HG02852 (cell line): Measurements from ENCODE around the gene PGA3.
"Not testable (repeated sequence)": the region's sequence is repeated elsewhere in the genome, so short reads cannot be mapped to it uniquely, and the experiment has no call there.

Experiments
- ATAC-seq: cut with Tn5 transposase; IDR thresholded peaks from one replicate; pipeline ENCODE4 v1.9.1; 2021; ENCODE audit warnings: mild to moderate bottlenecking, moderate library complexity; ENCODE audit not compliant: unreplicated experiment

PGA3 gene

GRCh38 chr11:61204502-61205059 is 1.3 kb downstream of the PGA3 start:
- ATAC-seq: not testable (repeated sequence)

DNA sequence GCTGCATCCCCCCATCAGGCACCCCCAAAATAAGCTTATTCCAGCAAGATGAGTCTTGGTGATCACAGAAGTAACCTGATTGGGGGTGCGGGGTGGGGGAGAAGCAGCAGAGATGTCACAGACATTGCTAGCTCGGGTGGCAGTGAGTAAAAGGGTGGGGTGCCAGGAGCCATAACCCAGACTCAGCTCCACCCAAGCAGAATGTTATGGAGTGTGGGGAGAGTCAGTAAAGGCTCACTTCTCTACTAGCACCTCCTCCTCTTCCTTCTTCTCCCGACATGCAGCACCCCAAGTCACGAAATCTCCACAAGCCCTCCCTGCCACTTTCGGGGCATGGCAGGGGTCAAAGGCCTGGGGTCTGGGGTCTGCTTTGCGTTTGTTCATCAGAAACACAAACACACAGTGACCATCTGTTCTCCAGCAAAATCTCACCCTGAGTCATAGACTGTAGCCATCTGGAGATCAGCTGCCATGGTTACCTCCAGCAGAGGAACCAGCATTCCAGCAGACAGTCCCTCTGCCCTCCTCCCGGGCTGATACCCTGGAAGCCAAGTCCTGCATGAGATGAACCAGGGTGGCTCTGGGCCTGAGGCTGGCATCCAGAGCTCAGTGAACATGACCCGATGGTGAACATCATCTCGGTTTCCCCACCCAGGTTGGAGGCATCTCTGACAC is 4.5 kb downstream of the PGA3 start:
- ATAC-seq: not testable (repeated sequence)

- ATAC-seq: not testable (repeated sequence)
These were observed 7.3 kb downstream of the PGA3 start for GRCh38 chr11:61210629-61211028.

- ATAC-seq: not testable (repeated sequence)
These were observed 8.1 kb downstream of the PGA3 start for GRCh38 chr11:61211327-61211952.

- ATAC-seq: not testable (repeated sequence)
These were observed 8.9 kb downstream of the PGA3 start for GRCh38 chr11:61212202-61212601.

DNA sequence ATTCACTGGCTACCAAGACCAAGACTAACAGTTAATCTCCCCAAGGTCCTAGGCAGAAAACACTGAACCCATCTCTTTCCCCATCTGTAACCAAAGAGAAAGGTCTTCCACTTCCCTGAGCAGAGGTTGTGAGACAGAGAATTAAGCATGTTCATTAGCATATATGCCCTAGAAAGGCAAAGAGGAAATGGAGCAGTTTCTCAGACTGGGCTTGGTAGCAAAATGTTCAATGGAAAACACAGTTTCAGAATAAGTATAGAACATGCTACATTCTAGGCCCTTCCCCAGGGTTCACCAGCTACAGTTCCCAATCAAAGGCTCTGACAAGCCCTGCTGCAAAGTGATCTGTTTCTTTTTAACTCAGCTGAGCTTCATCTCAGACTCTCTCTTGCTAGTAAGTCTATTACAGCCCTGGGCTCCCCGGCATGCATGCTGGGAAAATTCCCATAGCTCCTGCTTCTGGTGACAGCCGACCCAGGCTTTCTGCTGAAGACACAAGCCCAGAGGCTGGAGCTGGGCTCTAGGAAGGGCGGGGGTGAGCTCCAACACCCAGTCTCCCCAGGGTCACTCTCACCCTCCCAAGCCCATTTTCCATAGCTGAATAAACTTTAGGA is 10.5 kb downstream of the PGA3 start:
- ATAC-seq: not testable (repeated sequence)

DNA sequence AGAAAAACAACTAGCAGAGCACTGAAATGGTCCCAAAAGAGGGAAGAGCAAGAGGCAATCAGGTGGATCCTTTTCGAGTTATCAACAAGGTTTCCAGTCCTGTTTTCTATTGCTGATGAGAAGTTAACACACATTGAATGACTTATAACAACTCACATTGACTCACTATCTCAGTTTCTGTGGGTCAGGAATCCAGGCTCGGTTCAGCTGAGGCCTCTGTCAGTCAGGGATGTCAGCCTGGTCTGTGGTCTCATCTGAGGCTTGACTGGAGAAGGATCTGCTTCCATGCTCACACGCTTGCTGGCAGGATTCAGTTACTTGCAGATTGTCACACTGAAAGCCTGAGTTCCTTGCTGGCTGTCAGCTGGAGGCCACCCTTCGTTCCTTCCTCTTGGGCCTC is 15.0 kb downstream of the PGA3 start:
- not testable (repeated sequence) for ATAC-seq

GRCh38 chr11:61219016-61219415 is 15.7 kb downstream of the PGA3 start:
- ATAC-seq: not testable (repeated sequence)

GRCh38 chr11:61222047-61222446 is 18.7 kb downstream of the PGA3 start, which contains the start of gene PGA4:
PGA4 (plus strand) TSS chr11:61222347; CDS start chr11:61222401, 54 bp downstream.
- ATAC-seq: not testable (repeated sequence)

DNA sequence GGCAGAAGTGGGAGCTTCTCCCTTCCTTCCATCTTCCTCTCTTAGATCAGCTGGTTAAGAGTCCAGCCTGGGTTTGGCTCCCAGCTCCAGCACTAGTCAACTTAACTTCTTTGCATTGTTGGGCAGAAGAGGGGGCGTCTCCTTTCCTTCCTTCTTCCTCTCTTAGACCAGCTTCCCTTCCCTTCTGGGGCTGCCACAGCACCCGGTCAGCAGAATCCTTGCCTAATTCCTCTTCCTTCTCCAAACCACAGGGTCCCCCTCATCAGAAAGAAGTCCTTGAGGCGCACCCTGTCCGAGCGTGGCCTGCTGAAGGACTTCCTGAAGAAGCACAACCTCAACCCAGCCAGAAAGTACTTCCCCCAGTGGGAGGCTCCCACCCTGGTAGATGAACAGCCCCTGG is 19.4 kb downstream of the PGA3 start:
- not testable (repeated sequence) for ATAC-seq

DNA sequence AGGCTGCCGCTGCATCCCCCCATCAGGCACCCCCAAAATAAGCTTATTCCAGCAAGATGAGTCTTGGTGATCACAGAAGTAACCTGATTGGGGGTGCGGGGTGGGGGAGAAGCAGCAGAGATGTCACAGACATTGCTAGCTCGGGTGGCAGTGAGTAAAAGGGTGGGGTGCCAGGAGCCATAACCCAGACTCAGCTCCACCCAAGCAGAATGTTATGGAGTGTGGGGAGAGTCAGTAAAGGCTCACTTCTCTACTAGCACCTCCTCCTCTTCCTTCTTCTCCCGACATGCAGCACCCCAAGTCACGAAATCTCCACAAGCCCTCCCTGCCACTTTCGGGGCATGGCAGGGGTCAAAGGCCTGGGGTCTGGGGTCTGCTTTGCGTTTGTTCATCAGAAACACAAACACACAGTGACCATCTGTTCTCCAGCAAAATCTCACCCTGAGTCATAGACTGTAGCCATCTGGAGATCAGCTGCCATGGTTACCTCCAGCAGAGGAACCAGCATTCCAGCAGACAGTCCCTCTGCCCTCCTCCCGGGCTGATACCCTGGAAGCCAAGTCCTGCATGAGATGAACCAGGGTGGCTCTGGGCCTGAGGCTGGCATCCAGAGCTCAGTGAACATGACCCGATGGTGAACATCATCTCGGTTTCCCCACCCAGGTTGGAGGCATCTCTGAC is 23.3 kb downstream of the PGA3 start:
- not testable (repeated sequence) for ATAC-seq

- ATAC-seq: not testable (repeated sequence)
These were observed 26.1 kb downstream of the PGA3 start for GRCh38 chr11:61229458-61229857.

- ATAC-seq: not testable (repeated sequence)
These were observed 27.7 kb downstream of the PGA3 start for GRCh38 chr11:61231033-61231432.

- ATAC-seq: not testable (repeated sequence)
These were observed 28.3 kb downstream of the PGA3 start for GRCh38 chr11:61231585-61231984.

GRCh38 chr11:61232548-61233145 is 29.3 kb downstream of the PGA3 start:
- not testable (repeated sequence) for ATAC-seq

- ATAC-seq: not testable (repeated sequence)
These were observed 33.8 kb downstream of the PGA3 start for GRCh38 chr11:61237130-61237529.

- not testable (repeated sequence) for ATAC-seq
These were observed 37.0 kb downstream of the PGA3 start for GRCh38 chr11:61240288-61240687.

- ATAC-seq: not testable (repeated sequence)
These were observed 37.6 kb downstream of the PGA3 start, which contains the start of gene PGA5 for GRCh38 chr11:61240875-61241274. PGA5 (plus strand) TSS chr11:61241175; CDS start chr11:61241227, 52 bp downstream.

DNA sequence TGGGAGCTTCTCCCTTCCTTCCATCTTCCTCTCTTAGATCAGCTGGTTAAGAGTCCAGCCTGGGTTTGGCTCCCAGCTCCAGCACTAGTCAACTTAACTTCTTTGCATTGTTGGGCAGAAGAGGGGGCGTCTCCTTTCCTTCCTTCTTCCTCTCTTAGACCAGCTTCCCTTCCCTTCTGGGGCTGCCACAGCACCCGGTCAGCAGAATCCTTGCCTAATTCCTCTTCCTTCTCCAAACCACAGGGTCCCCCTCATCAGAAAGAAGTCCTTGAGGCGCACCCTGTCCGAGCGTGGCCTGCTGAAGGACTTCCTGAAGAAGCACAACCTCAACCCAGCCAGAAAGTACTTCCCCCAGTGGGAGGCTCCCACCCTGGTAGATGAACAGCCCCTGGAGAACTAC is 38.2 kb downstream of the PGA3 start:
- not testable (repeated sequence) for ATAC-seq

GRCh38 chr11:61245284-61245964 is 42.1 kb downstream of the PGA3 start:
- not testable (repeated sequence) for ATAC-seq
